AG10803 (cell line): ENCODE measurements around the gene ZFP3.
"Not testable (repeated sequence)": the region's sequence is repeated elsewhere in the genome, so short reads cannot be mapped to it uniquely, and the experiment has no call there.

Experiments
- DNase-seq: peaks from one replicate; pipeline ENCODE4 v3.0.0; 2010; ENCODE audit warnings: low read depth
- H3K4me3 ChIP-seq: 2 replicates; pipeline ENCODE4 v1.5.1; 2011; ENCODE audit warnings: mild to moderate bottlenecking, low read length, control low read depth
- TF ChIP-seq, protein P1 (sequence below): conservative IDR thresholded peaks from 2 replicates; pipeline ENCODE4 v1.5.1; 2011; ENCODE audit warnings: mild to moderate bottlenecking, low read length, control low read depth, inconsistent platforms

The ZFP3 gene

DNA sequence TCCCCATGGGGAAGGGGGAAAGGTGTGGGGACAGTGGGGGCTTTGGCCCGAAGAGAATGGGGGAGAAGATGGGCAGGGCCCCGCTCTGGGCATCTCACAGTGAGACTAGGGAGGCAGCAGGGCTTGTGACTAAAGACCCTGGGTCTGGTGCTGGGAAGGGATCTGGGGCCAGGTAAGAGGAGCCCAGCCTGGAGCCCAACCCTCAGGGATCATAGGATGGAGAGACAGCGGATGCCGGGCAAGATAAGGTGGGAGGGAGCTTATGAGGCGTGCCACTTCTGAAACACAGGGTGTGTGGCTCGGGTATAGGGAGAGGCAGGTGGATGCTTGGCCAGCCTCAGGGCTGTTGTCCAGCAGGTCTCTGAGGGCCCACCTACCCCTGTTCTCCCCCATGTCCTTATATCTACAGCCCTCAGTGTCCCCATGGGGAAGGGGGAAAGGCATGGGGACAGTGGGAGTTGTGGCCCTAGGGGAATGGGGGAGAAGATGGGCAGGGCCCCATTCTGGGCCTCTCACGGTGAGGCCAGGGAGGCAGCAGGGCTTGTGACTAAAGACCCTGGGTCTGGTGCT, 53.0 kb downstream of the ZFP3 start:
- no peak for DNase-seq
- TF ChIP-seq, protein P1, sequence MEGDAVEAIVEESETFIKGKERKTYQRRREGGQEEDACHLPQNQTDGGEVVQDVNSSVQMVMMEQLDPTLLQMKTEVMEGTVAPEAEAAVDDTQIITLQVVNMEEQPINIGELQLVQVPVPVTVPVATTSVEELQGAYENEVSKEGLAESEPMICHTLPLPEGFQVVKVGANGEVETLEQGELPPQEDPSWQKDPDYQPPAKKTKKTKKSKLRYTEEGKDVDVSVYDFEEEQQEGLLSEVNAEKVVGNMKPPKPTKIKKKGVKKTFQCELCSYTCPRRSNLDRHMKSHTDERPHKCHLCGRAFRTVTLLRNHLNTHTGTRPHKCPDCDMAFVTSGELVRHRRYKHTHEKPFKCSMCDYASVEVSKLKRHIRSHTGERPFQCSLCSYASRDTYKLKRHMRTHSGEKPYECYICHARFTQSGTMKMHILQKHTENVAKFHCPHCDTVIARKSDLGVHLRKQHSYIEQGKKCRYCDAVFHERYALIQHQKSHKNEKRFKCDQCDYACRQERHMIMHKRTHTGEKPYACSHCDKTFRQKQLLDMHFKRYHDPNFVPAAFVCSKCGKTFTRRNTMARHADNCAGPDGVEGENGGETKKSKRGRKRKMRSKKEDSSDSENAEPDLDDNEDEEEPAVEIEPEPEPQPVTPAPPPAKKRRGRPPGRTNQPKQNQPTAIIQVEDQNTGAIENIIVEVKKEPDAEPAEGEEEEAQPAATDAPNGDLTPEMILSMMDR = no peak
- H3K4me3 ChIP-seq = no peak overlapping the region

- DNase-seq = not testable (repeated sequence)
These were observed 53.7 kb downstream of the ZFP3 start for GRCh38 chr17:5131799-5132502.

DNA sequence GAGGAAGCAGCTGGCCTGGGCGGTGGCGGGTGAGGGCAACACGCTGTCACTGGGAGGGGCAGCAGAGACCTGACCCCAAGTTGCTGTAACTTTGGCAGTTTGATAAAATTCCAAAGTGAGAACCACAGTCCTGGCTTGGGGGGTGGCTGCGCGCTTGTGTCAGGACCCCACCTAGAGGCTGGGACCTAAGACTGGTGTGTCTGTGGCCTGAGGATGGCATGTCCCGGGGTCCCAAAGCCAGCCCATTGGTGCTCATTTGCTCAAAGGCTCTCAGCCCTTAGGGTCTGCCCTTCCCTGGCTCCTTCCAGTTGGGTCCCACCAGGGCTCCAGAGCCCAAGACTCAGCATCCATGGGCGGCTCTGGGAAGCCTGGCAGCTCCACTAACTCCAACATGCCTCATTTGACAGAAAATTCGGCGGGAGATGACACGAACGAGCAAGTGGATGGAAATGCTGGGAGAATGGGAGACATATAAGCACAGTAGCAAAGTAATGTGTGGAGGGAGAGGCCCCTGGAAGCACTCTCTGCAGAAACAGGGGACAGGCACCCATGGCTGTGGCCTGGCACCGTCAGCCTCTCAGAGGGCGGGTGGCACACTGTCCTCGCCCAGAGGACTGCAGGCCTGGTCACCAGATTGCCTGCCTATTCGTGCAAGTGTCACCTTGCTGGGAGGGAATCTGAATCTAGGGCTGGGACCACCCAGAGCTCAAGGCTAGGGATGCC, 54.4 kb downstream of the ZFP3 start:
- H3K4me3 ChIP-seq, DNase-seq: not testable (repeated sequence)

More at GRCh38 chr17:5131799-5132502, 53.7 kb downstream of the ZFP3 start:
- H3K4me3 ChIP-seq = not testable (repeated sequence)

GRCh38 chr17:5133311-5133710, 55.0 kb downstream of the ZFP3 start:
- no peak overlapping the region for H3K4me3 ChIP-seq
- DNase-seq = no peak
- TF ChIP-seq, protein P1 = no peak

DNA sequence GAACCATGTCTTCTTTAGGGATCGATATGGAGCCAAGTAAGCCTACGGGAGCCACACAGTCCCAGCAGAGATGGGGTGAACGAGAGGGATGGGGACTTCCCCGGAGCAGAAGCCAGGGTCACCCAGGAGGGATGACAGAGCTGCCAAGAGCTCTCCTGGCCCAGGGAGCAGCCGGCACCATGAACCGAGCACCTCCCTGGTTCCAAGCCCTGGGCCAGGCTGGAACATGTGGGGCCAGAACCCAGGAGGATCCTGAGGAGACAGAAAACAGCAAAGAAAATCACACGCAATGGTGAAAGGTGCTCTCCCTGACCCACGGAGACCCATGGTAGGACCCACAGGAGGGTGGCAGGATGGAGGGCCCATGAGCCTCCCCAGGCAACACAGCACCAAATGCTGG, 55.7 kb downstream of the ZFP3 start:
- not testable (repeated sequence) for H3K4me3 ChIP-seq, DNase-seq

DNA sequence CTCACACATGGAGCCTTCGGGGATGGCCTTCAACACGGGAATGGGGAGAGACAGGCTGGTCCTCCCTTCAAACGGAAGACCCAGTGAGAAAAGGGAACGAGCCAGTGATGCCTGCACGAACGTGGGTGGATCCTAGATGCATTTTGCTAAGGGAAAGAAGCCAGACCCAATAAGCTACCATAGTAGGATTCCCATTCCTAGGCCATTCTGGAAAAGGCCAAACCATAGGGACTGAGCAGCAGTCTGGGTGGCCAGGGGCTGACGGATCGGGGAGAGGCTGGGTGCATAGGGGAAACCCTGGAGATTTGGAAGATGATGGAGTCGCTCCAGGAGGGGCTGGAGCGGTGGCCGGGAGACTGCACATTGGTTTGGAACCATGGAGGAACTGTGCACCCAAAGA, 56.3 kb downstream of the ZFP3 start:
- H3K4me3 ChIP-seq, DNase-seq: not testable (repeated sequence)

GRCh38 chr17:5135131-5135712, 57.0 kb downstream of the ZFP3 start:
- not testable (repeated sequence) for DNase-seq, H3K4me3 ChIP-seq

GRCh38 chr17:5135726-5136579, 57.7 kb downstream of the ZFP3 start:
- TF ChIP-seq, protein P1 = no peak
- no peak for DNase-seq
- H3K4me3 ChIP-seq = no peak overlapping the region

GRCh38 chr17:5136580-5137412, 58.5 kb downstream of the ZFP3 start:
- not testable (repeated sequence) for DNase-seq, H3K4me3 ChIP-seq

- DNase-seq, H3K4me3 ChIP-seq: not testable (repeated sequence)
These were observed 59.4 kb downstream of the ZFP3 start for GRCh38 chr17:5137511-5138197.

DNA sequence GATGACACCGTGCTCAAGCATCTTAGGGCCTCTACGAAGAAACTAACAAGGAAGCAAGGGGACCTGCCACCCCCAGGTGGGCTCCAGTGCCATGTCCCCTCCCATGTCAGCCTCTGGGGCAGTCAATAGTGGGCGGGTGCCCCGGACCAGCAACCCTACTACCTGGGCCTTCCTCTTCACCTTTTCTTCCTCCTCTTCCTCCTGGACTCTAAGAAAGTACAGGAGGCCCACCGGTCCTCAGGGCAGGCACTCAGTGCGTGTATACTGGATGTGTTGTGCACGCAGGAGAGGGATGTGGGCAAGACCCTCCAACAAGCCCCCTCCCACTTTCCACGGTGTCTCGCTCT, 59.9 kb downstream of the ZFP3 start:
- not testable (repeated sequence) for DNase-seq, H3K4me3 ChIP-seq
